Transverse colon (tissue), 4 donors: ENCODE data around the gene CAST. TPM values are rescaled to one million over a fixed set of nuclear protein-coding genes. Genes with fewer than 3 reads are reported as not detected.

Experiments
- DNase-seq: peaks from one replicate; pipeline ENCODE4 v3.0.0-alpha.2; 2019
- H3K27ac ChIP-seq, 4 donors: fragments of 200-600 bp; sonication (generic); 2 replicates each; pipeline ENCODE4 v1.5.1; 2016 to 2018; ENCODE audit warnings: inconsistent platforms in 4 of 4
- H3K27me3 ChIP-seq: fragments of 200-600 bp; sonication (generic); 2 replicates; pipeline ENCODE4 v1.5.1; 2017; ENCODE audit warnings: inconsistent platforms
- H3K36me3 ChIP-seq, 4 donors: fragments of 200-600 bp; sonication (generic); 2 replicates each; pipeline ENCODE4 v1.5.1; 2017 to 2019; ENCODE audit warnings: inconsistent platforms in 4 of 4
- H3K4me1 ChIP-seq, 4 donors: fragments of 200-600 bp; sonication (generic); 2 replicates each; pipeline ENCODE4 v1.5.1; 2017 to 2020; ENCODE audit warnings: inconsistent platforms in 4 of 4
- H3K4me3 ChIP-seq, 4 donors: fragments of 200-600 bp; sonication (generic); 1 replicate in 1 of 4; 2 replicates in 3 of 4; pipeline versions ENCODE4 v1.5.1 to v1.6.1; 2017 to 2019; ENCODE audit warnings: inconsistent platforms in 4 of 4
- H3K9me3 ChIP-seq, 2 donors: fragments of 200-600 bp; sonication (generic); 2 replicates each; pipeline ENCODE4 v1.5.1; 2017 to 2019; ENCODE audit warnings: inconsistent platforms in 2 of 2
- EP300 ChIP-seq: sonication (generic); formaldehyde crosslinking; IDR thresholded peaks from one replicate; pipeline ENCODE4 v1.6.1; 2017; ENCODE audit warnings: antibody characterized with exemption, low read depth
- POLR2A ChIP-seq: fragments of 450-650 bp; IDR thresholded peaks from one replicate; pipeline ENCODE4 v1.6.1; 2016; ENCODE audit warnings: antibody characterized with exemption, mild to moderate bottlenecking, moderate library complexity
- POLR2AphosphoS5 ChIP-seq, 3 donors: sonication (generic); formaldehyde crosslinking; IDR thresholded peaks; one replicate each; pipeline ENCODE4 v1.6.1; 2016; ENCODE audit warnings: antibody characterized with exemption in 3 of 3
- WGBS, 2 donors: methylation state at CpG; one replicate each; pipeline ENCODE4 v1.1.5; 2018; ENCODE audit warnings: low coverage in 1 of 2; 5-methylcytosine and 5-hydroxymethylcytosine counted together
- in situ Hi-C, 4 donors: fragments of 200-750 bp; cut with MboI; loops; one replicate each; pipeline versions ENCODE4 v1.15.0 to v1.15.1; 2017; ENCODE audit warnings: low sequenced_read_pairs in 3 of 4, low pct_ligation_motif_present in 1 of 4, low pct_unique_long_range_greater_than_20kb in 1 of 4
- intact Hi-C: fragments of 100-400 bp; cut with DNase I; formaldehyde crosslinking; loops from one replicate; pipeline ENCODE4 v1.15.1; 2023; ENCODE audit warnings: low total_unique reads
- total RNA-seq, 4 donors: library from RNA; depleted of rRNA; stranded (reverse); fragments of >200 nt; gene quantifications; one replicate each; pipeline ENCODE4 v1.1.0, GENCODE V29; 2016
- TF ChIP-seq, protein P1 (sequence below), 5 experiments: fragments of 200-600 bp in 3 of 5; fragments of 450-650 bp in 2 of 5; sonication (generic) in 3 of 5; IDR thresholded peaks; 1 replicate in 2 of 5; 2 replicates in 3 of 5; pipeline ENCODE4 v1.5.1; 2016 to 2017; ENCODE audit warnings: antibody characterized with exemption in 5 of 5, inconsistent platforms in 3 of 5, mild to moderate bottlenecking in 2 of 5, moderate library complexity in 1 of 5

CAST gene
- total RNA-seq, 4 donors from 2014 or later: 237 to 556 (median 335) TPM

DNA sequence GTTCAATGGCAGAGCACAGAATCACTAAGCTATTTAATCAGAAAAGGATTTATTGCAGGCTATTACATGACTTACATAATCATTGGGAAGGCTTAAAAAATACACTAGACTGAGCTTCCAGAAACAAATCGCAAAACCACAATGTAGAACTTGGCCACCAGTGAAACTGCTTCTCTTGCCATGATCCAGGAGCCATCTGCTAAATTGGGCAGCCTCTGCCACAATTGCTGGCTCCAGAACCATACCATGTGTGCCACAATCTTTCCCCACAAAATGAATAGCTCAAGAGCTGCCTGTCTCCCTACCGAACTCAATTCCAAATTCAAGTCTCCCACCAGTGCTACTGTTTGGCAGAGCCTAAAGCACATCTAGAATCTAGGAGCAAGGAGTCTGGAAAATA lies 155.3 kb downstream of the CAST start:
- Histone ChIP-seq H3K27me3 (no peaks in the 10 kb centered on the region), H3K36me3 (no peaks in the 10 kb centered on the region), H3K27ac (no peak overlapping the region), H3K9me3 (no peaks in the 10 kb centered on the region), H3K4me1 (peaks cover 0 to 10% (median 0%) of the 10 kb centered on the region in 4 donors), H3K4me3 (no peak overlapping the region)
- in situ Hi-C loops (no loop called here), intact Hi-C loops (no loop called here)
- TF ChIP-seq POLR2A: no peak
- no peak for TF ChIP-seq POLR2AphosphoS5 (IDR thresholded peaks at IDR 0.05)
- no peak for TF ChIP-seq EP300
- TF ChIP-seq, protein P1, sequence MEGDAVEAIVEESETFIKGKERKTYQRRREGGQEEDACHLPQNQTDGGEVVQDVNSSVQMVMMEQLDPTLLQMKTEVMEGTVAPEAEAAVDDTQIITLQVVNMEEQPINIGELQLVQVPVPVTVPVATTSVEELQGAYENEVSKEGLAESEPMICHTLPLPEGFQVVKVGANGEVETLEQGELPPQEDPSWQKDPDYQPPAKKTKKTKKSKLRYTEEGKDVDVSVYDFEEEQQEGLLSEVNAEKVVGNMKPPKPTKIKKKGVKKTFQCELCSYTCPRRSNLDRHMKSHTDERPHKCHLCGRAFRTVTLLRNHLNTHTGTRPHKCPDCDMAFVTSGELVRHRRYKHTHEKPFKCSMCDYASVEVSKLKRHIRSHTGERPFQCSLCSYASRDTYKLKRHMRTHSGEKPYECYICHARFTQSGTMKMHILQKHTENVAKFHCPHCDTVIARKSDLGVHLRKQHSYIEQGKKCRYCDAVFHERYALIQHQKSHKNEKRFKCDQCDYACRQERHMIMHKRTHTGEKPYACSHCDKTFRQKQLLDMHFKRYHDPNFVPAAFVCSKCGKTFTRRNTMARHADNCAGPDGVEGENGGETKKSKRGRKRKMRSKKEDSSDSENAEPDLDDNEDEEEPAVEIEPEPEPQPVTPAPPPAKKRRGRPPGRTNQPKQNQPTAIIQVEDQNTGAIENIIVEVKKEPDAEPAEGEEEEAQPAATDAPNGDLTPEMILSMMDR (IDR thresholded peaks at IDR 0.05): no peak
- DNase-seq: no peak
- 65 to 67% methylated on average over 2 of the region's 2 CpGs for WGBS, 2 donors

- 73 to 74% methylated on average over 8 of the region's 8 CpGs for WGBS, 2 donors
- H3K36me3 ChIP-seq: no peaks in the 10 kb centered on the region
- no peak for TF ChIP-seq EP300
- TF ChIP-seq POLR2A: no peak
- TF ChIP-seq, protein P1 (IDR thresholded peaks at IDR 0.05): no peak
- TF ChIP-seq POLR2AphosphoS5 (IDR thresholded peaks at IDR 0.05): no peak
Observed at GRCh38 chr5:96818125-96818788, 156.1 kb downstream of the CAST start.

DNA sequence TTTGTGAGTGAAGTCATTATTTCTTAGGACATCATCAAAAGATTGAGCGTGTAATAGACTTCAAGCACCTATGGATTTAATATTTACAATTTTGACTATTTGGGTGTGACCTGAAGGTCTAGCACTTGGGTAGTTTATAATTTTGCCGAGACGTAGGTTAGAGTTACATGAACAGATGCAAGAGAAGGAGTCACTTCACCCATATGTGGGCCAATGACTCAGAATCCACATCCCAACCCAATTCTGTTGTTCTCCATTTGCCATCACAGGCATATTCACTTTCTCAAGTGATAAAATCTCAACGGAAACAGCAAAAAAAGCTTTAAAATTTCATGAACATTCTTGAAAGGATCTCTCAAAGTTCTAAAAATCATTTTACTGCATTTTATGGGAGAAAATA lies 157.6 kb downstream of the CAST start:
- TF ChIP-seq POLR2AphosphoS5 (IDR thresholded peaks at IDR 0.05) (no peak), POLR2A (no peak), EP300 (no peak)
- TF ChIP-seq, protein P1 (IDR thresholded peaks at IDR 0.05): no peak
- Histone ChIP-seq H3K4me1 (peaks cover 0 to 10% (median 0%) of the 10 kb centered on the region in 4 donors), H3K27ac (no peak overlapping the region), H3K27me3 (no peaks in the 10 kb centered on the region), H3K9me3 (no peaks in the 10 kb centered on the region), H3K36me3 (no peaks in the 10 kb centered on the region), H3K4me3 (no peak overlapping the region)
- intact Hi-C loops: no loop called here
- in situ Hi-C loops: no loop called here
- 97 to 100% methylated on average over 4 of the region's 4 CpGs for WGBS, 2 donors
- DNase-seq: no peak

More at GRCh38 chr5:96818125-96818788, 156.1 kb downstream of the CAST start:
- Histone ChIP-seq H3K27me3 (no peaks in the 10 kb centered on the region), H3K4me3 (no peak overlapping the region), H3K4me1 (peaks cover 0 to 10% (median 0%) of the 10 kb centered on the region in 4 donors), H3K9me3 (no peaks in the 10 kb centered on the region), H3K27ac (no peak overlapping the region)
- no peak for DNase-seq
- in situ Hi-C loops (no loop called here), intact Hi-C loops (no loop called here)

- H3K4me3 ChIP-seq: no peak overlapping the region
- no peaks in the 10 kb centered on the region for H3K27me3 ChIP-seq
- no peaks in the 10 kb centered on the region for H3K9me3 ChIP-seq
- intact Hi-C loops: no loop called here
- 56 to 57% methylated on average over 2 of the region's 2 CpGs for WGBS, 2 donors
- in situ Hi-C loops: no loop called here
- no peak for DNase-seq
- H3K4me1 ChIP-seq: peaks cover 0 to 10% (median 0%) of the 10 kb centered on the region in 4 donors
- TF ChIP-seq POLR2A: no peak
- TF ChIP-seq EP300: no peak
- TF ChIP-seq, protein P1 (IDR thresholded peaks at IDR 0.05): no peak
- no peak for TF ChIP-seq POLR2AphosphoS5 (IDR thresholded peaks at IDR 0.05)
- no peak overlapping the region for H3K27ac ChIP-seq
- no peaks in the 10 kb centered on the region for H3K36me3 ChIP-seq
Observed at GRCh38 chr5:96821260-96821916, 159.2 kb downstream of the CAST start.
